HG03521 (cell line): ENCODE results near the gene GABARAPL2.
A peak's percentile ranks its signal among the peaks of the same experiment; 100 is the strongest.
"Not testable (repeated sequence)": the region's sequence is repeated elsewhere in the genome, so short reads cannot be mapped to it uniquely, and the experiment has no call there.

Experiments used
- ATAC-seq: cut with Tn5 transposase; IDR thresholded peaks from one replicate; pipeline ENCODE4 v1.9.1; 2021; ENCODE audit warnings: mild to moderate bottlenecking, moderate library complexity; ENCODE audit not compliant: unreplicated experiment

The GABARAPL2 gene

DNA sequence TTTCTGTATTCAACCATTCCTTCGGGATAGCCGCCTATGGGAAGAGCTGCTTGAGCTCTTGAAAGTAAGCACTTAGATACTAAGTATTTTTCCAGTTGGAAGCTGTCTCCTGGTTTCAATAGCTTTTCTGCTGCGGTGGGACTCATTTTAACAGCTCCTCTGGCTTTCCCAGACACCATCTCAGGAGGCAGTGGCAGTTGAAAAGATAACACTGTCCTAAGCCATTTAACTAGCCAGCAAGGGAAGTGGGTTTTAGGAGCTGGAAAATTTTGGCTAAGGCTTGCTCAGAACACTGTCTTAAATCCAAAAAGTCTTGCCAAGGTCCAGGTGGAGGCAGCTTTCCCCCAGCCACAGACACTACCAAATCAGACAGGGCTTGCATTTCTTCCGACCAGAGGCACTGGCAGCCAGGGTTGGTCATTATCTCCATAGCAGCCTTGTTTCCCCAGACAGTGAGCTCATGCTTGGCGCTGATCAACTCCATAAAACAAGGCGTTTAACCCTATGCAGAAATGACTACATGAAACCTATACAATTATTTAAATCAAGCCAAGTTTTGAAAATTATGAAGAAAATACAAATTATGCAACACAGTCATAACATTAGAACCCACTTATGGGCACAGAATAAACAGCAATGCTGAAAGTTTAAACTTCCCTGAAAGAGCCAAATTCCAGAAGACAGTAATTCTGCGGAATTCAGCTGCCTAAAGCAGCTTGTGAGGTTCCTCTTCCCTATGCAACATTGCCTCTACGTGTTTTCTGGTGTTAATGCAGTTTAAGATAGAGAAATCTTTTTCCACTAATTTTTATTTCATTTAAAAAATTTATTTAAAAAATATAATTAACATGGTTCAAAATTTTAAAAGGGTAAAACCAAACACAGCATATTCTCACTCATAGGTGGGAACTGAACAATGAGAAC is 25.0 kb downstream of the GABARAPL2 start:
- ATAC-seq = no peak

DNA sequence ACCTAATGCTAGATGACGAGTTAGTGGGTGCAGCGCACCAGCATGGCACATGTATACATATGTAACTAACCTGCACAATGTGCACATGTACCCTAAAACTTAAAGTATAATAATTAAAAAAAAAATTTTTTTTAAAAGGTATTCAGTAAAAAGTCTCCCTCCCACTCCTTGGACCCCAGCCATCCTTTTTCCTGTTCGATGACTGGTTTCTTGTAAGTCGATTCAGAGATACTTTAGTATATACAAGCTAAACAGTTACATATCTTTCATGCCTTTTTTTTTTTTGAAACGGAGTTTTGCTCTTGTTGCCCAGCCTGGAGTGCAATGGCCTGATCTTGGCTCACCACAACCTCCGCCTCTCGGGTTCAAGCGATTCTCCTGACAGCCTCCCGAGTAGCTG is 25.7 kb downstream of the GABARAPL2 start:
- not testable (repeated sequence) for ATAC-seq

DNA sequence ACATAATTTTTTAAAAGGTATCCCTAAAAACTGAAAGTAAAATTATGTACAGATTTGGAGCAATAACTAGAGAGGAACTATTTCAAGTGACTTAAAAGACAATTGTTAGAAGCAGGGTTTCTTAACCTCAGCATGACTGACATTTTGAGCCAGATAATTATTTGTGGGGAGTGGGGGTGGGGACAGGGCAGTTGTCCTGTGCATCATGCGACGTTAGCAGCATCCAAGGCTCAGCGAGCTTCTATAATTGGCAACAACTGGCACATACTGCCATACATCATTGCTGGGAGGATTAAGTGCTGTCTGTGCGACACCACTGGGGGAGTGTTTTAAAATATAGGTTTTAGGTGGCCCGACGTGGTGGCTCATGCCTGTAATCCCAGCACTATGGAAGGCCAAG is 27.1 kb downstream of the GABARAPL2 start:
- ATAC-seq = no peak

GRCh38 chr16:75593825-75594820 is 27.9 kb downstream of the GABARAPL2 start:
- ATAC-seq = no peak

DNA sequence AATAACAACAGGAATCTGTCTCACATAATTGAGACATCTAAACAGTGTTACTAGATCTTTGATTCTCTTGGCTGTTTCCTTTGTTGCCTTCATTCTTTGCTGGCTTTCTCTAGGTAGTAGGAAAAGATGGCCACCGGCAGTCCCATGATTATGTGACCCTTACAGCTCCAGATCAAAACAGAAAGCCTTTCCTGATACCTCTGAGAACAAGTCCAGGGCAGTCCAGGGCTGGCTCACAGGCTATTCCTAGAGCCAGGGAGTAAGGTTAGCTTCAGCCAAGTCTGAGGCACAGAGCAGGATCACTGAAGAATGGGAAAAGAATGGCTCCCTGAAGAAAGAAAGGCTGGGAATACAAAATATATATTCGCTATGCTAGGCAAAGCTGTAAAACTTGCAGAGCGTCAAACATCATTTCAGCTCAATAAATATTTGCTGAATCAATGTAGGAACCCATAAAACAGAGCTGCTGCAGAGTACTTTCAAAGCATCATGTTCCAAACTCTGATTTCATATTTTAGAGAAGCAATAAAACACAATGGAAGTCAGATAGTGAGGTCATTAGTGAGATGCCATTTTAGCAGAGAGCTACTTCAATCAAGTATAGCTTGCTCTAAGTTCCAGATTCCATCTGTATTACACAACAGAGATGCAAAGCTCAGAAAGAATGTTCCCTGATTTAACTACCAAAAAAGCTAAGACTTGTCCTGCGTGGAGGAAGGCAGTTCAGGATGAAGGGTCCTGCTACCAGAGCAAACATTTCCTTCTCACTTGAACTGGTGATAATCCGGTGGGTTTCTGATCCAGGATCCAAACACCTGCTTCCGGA is 33.5 kb downstream of the GABARAPL2 start:
- ATAC-seq = no peak

DNA sequence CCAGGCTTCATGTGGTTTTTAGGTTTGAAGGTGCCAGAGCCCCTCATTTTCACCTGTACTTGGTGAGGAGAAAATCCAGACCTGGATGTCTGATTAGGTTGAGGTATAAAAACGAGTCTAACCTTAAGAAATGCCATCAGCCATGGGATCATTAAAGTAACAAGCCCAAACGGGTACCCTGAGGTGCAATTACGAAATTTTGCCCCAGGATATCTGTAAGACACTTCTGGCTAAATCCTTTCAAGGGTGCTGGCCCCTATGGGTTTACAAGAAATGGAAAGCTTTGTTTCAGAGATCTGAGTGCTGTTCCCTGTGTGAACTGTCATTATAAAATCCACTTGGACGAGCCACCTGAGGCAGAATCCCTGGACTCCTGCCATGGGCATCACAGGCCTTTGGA is 37.1 kb downstream of the GABARAPL2 start:
- no peak for ATAC-seq

- no peak for ATAC-seq
Measured at GRCh38 chr16:75606507-75606906, 40.3 kb downstream of the GABARAPL2 start.

DNA sequence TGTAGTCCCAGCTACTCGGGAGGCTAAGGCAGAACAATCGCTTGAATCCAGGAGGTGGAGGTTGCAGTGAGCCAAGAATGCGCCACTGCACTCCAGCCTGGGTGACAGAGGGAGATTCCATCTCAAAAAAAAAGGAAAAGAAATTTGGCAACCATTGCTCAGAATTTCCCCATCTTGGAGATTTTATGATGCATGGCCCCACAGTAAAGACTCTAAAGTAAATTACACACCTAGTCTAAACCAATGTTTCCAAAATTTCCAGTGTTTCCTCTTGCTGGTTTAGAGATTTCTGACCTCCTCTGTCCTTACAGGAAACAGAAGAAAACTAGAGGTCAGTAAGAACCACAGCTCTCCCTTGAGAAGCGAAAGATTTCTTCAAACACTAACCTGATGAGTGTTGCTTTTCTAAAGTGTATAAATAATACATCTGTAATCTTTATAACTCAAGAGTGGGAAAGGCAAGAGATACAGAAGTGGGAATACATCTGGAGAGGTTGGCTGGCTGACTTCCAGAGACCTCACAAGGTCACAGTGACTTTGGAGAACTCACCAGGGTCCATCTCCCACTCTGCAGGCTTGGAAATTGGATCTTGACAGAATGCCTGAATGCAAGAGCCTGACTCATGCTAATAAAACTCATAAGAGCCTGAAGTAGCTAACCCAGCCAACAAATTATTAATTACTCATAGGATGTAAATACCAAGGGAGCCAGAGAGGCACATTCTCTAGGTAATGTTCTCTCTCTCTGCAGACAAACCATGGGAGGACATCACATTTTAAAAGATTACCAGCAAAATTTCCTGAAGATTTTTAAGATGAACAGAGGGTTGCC is 48.1 kb downstream of the GABARAPL2 start:
- no peak for ATAC-seq

DNA sequence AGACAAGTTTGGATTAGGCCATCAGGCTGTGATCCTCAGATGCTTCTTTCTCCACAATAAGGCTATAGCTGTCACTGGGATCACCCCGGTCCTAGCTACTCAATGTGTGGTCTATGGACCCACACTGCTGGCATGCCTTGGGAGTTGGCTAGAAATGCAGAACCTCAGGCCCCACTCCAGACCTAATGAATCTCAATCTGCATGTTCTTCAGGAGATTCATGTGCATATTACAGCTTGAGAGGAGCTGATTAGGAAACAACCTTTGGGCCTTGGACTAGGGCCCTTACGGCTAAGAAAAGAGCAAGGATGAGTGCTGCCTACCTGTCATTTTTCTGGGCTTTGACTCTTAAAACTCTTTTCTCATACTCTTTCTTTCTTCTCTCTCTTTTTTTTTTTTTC is 49.4 kb downstream of the GABARAPL2 start:
- no peak for ATAC-seq

- ATAC-seq = no peak
Measured at GRCh38 chr16:75616521-75617010, 50.4 kb downstream of the GABARAPL2 start.

DNA sequence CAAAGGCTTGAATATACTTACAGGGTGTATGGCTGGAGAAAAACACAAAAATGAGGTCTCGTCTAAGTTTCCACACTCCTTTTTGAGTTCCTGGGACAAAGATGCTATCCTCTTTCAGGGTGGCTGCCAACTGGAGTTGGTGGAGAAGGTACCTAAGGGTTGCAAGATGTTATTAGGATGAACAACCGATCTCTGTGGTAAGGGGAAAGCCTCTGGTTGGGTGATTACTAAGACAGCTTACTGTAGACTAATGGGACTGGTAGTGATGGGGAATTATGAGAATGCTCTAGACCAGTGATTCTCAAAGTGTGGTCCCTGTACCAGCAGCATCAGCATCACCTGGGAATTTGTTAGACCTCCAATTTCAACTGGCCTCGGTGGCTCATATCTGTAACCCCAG is 50.9 kb downstream of the GABARAPL2 start:
- no peak for ATAC-seq

DNA sequence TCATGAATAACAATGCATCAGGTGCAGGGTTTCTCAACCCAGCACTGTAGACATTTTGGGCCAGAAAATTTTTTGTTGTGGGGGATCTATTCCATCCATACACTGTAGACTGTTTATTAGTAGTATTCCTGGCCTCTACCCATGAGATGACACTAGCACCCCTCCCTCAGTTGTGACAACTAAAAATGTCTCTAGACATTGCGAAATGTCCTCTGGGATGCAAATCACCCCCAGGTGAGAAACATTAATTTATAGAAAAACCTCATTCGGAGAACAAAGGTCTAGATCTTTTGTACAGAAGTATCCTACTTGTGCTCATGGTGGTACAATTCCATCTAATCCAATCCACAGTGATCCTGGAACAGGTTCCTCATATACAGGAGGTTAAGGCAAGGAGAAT is 52.6 kb downstream of the GABARAPL2 start:
- no peak for ATAC-seq

GRCh38 chr16:75620326-75621169 is 54.4 kb downstream of the GABARAPL2 start:
- no peak for ATAC-seq

DNA sequence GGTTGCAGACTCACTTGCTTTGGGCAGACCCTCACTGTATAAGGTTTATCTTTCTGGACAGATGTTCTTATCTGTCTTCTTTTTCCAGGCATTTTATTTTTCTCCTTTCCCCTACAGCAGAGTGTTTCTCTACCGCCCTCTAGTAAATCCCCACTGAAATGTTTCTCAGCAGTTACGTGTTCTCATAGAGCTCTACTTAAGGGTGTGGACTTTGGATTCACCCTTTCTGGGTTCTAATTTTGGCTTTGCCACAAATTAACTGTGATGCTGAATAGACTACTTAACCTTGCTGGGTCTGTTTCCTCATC is 54.9 kb downstream of the GABARAPL2 start:
- no peak for ATAC-seq

- ATAC-seq = peak; percentile 90
Measured at GRCh38 chr16:75622761-75623605, 56.8 kb downstream of the GABARAPL2 start, which contains the start of gene ADAT1. ADAT1 (minus strand) TSS chr16:75623281; CDS start chr16:75620799, 2,482 bp downstream.

DNA sequence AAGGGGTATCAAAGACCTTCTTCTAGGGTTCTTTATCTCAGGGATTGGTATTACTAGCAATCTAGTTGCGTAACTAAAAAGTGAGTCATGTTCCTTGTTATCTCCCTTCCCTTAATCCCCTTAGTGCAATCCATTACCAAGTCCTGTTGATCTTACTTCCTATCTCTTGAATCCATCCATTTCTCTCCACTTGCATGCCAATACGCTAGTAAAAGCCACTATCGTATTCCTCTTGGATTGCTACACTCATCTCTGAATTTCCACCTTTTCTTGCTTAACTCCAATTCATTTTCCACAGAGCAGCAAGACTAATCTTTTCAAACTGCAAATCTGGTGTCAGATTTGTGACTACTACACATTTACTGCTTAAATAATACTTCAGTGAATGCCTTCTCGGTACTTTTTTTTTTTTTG is 58.7 kb downstream of the GABARAPL2 start:
- no peak for ATAC-seq

DNA sequence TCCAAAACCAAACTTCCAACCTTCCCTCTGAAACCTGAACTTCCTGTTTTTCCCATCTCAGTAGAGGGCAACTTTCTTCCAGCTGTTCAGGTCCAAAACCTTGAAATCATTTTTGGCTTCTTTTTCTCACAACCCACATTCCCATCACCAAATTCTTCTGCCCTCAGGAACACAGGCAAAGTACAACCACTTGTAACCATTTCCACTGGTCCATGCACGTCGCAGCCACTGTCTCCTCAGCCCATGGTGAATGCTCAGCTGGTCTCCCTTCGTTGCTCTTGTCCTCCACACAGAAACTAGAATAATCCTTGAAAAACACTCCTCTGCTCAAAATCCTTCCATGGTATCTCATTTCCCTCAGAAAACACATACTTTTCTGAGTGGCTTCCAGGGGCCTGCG is 60.6 kb downstream of the GABARAPL2 start:
- no peak for ATAC-seq
